Activated CD8-positive, alpha-beta T cell treated with anti-CD3 and anti-CD28 coated beads, Interleukin-2, amount 10 ng/mL, durations not matched to agents 7 days and 5 days (primary cell): ENCODE results near the gene CGGBP1. TPM values are rescaled to one million over a fixed set of nuclear protein-coding genes. Genes with fewer than 3 reads are reported as not detected.
A peak's percentile ranks its signal among the peaks of the same experiment; 100 is the strongest.

Source experiments
- ATAC-seq: fragments of 150-1000 bp; cut with Tn5 transposase; one replicate; pipeline ENCODE4 v1.10.0; 2021; ENCODE audit warnings: moderate library complexity
- CTCF ChIA-PET: fragments of 350-600 bp; sonication (Branson Sonifier 250); formaldehyde crosslinking; loops from one replicate; lab custom pipeline; 2021; ENCODE audit warnings: antibody characterized with exemption; lab: Charles Lee
- POLR2A ChIA-PET: fragments of 350-600 bp; sonication (Branson Sonifier 250); formaldehyde crosslinking; loops from one replicate; lab custom pipeline; 2021; ENCODE audit warnings: antibody characterized with exemption; lab: Charles Lee
- DNase-seq: peaks from one replicate; pipeline ENCODE4 v3.0.0-alpha.2; 2020
- H3K27ac Mint-ChIP-seq: one replicate; pipeline ENCODE4 v1.8.0; 2021; ENCODE audit warnings: mild to moderate bottlenecking, mixed read lengths
- H3K27me3 Mint-ChIP-seq: one replicate; pipeline ENCODE4 v1.8.0; 2021; ENCODE audit warnings: low read depth, mixed read lengths
- H3K36me3 Mint-ChIP-seq: one replicate; pipeline ENCODE4 v1.8.0; 2021; ENCODE audit warnings: low read depth, mixed read lengths
- H3K4me1 Mint-ChIP-seq: one replicate; pipeline ENCODE4 v1.8.0; 2021; ENCODE audit warnings: low read depth, mixed read lengths
- H3K4me3 Mint-ChIP-seq: one replicate; pipeline ENCODE4 v1.8.0; 2021; ENCODE audit warnings: mild to moderate bottlenecking, mixed read lengths
- H3K9me3 Mint-ChIP-seq: one replicate; pipeline ENCODE4 v1.8.0; 2022; ENCODE audit warnings: mixed read lengths; ENCODE audit not compliant: insufficient read depth
- total RNA-seq, 2 experiments: library from RNA; stranded (reverse); gene quantifications; one replicate each; pipeline ENCODE4 v1.2.3, GENCODE V29; 2021

The CGGBP1 gene
- total RNA-seq, 2 experiments from 2014 or later, result 85.6 to 87.6 TPM

GRCh38 chr3:88009066-88009465 is 49.7 kb downstream of the CGGBP1 start:
- Mint-ChIP-seq H3K27ac (no peak overlapping the region), H3K27me3 (peaks cover 9% of the 10 kb centered on the region), H3K4me3 (no peak overlapping the region), H3K4me1 (peaks cover 11% of the 10 kb centered on the region), H3K36me3 (no peaks in the 10 kb centered on the region), H3K9me3 (no peaks in the 10 kb centered on the region)
- ATAC-seq (no peak), DNase-seq (no peak)
- CTCF ChIA-PET, result interaction anchor here (0.8 to 1.2 kb wide), 2 partner anchors 22 to 104 kb away, joined by 3 to 5 read pairs; no protein-coding TSS in a partner anchor
- POLR2A ChIA-PET, result no interaction called here

DNA sequence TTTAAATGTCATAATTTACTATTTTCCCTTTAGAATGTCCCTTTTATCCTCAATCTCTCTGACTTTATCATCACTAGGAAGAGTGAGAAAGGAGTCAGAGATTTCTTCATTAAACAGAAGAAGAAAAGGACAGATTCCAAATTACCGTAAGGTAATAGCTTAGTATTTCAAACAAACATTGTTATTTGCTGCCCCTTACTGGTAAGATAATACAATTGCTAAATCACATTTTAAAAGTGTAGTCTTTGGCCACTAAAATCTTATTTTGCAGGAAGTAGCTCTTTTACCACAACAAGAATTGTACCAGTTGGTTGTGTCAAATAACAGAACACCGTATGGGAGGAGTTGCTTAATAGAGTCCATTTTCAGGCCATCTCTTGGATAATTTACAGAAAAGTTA is 53.7 kb downstream of the CGGBP1 start:
- no peak overlapping the region for H3K4me3 Mint-ChIP-seq
- H3K36me3 Mint-ChIP-seq, result no peaks in the 10 kb centered on the region
- CTCF ChIA-PET, result interaction anchor here (0.7 to 2.8 kb wide), 27 partner anchors 11 to 744 kb away, joined by 3 to 20 read pairs (median 4); partner anchors contain the start of genes C3orf38 and HTR1F
- POLR2A ChIA-PET, result interaction anchor here (0.9 kb wide), 1 partner anchor 233 kb away, joined by 3 read pairs; no protein-coding TSS in a partner anchor
- H3K27me3 Mint-ChIP-seq, result peaks cover 10% of the 10 kb centered on the region
- ATAC-seq, result peak; percentile 61
- no peak for DNase-seq
- H3K9me3 Mint-ChIP-seq, result no peaks in the 10 kb centered on the region
- no peak overlapping the region for H3K27ac Mint-ChIP-seq
- H3K4me1 Mint-ChIP-seq, result peaks cover 15% of the 10 kb centered on the region

- POLR2A ChIA-PET, result no interaction called here
- ATAC-seq (no peak), DNase-seq (no peak)
- H3K4me3 Mint-ChIP-seq, result no peak overlapping the region
- peaks cover 10% of the 10 kb centered on the region for H3K27me3 Mint-ChIP-seq
- H3K4me1 Mint-ChIP-seq, result peaks cover 15% of the 10 kb centered on the region
- no peaks in the 10 kb centered on the region for H3K9me3 Mint-ChIP-seq
- no peak overlapping the region for H3K27ac Mint-ChIP-seq
- CTCF ChIA-PET, result interaction anchor here (0.7 to 2.3 kb wide), 14 partner anchors 11 to 770 kb away, joined by 3 to 17 read pairs (median 4); no protein-coding TSS in a partner anchor
- no peaks in the 10 kb centered on the region for H3K36me3 Mint-ChIP-seq
Measured at GRCh38 chr3:88003115-88003755, 55.6 kb downstream of the CGGBP1 start.

DNA sequence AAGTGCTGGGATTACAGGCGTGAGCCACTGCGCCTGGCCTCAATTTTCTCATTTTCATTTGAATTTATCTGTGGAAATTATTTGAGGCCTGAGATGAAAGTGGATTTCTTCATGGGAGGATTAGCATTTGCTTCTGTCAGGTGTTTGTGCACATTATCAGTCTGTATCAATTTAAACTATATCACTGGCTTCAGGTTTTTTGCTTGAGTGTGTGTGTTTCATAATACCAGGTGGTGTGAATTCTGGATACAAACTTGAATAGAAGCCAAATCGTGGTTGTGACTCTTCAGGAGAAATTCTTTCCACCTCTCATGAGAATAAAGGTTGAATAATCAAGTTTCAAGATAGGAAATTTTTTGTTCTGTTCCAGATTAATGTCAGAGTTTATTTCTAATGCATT is 56.4 kb downstream of the CGGBP1 start:
- DNase-seq (no peak), ATAC-seq (no peak)
- Mint-ChIP-seq H3K4me3 (no peak overlapping the region), H3K36me3 (no peaks in the 10 kb centered on the region), H3K27me3 (peaks cover 13% of the 10 kb centered on the region), H3K27ac (no peak overlapping the region), H3K9me3 (no peaks in the 10 kb centered on the region), H3K4me1 (peaks cover 20% of the 10 kb centered on the region)
- CTCF ChIA-PET, result interaction anchor here (0.7 to 2.3 kb wide), 14 partner anchors 11 to 769 kb away, joined by 3 to 17 read pairs (median 4); no protein-coding TSS in a partner anchor
- POLR2A ChIA-PET, result no interaction called here

Other genes starting within 250 kb of the CGGBP1 start
- 10 to 100 TPM; 21.3 to 22.3 TPM for gene ZNF654, start 250 bp upstream of the CGGBP1 start, total RNA-seq
- gene C3orf38, start 91.0 kb upstream of the CGGBP1 start, total RNA-seq, result 10 to 100 TPM; 28.0 to 28.8 TPM